Naive thymus-derived CD4-positive, alpha-beta T cell (primary cell): ENCODE results near the gene KLHL5. TPM values are rescaled to one million over a fixed set of nuclear protein-coding genes. Genes with fewer than 3 reads are reported as not detected.

ENCODE experiments used
- ATAC-seq: fragments of 150-1000 bp; cut with Tn5 transposase; 2 replicates; pipeline ENCODE4 v1.10.0; 2021; ENCODE audit warnings: mild to moderate bottlenecking, moderate library complexity
- CTCF ChIA-PET: fragments of 350-600 bp; sonication (Branson Sonifier 250); formaldehyde crosslinking; loops from one replicate; lab custom pipeline; 2021; ENCODE audit warnings: antibody characterized with exemption; lab: Charles Lee
- POLR2A ChIA-PET: fragments of 350-600 bp; sonication (Branson Sonifier 250); formaldehyde crosslinking; loops from one replicate; lab custom pipeline; 2021; ENCODE audit warnings: antibody characterized with exemption, inconsistent platforms; lab: Charles Lee
- DNase-seq, 9 donors: peaks; one replicate each; pipeline versions ENCODE4 v3.0.0 to v3.0.0-alpha.2; 2020 to 2022; ENCODE audit warnings: mixed read lengths in 1 of 9
- H3K27ac ChIP-seq: one replicate; pipeline ENCODE4 v1.7.0; 2013; ENCODE audit warnings: mild to moderate bottlenecking, low read depth, low read length, moderate library complexity
- H3K27me3 ChIP-seq, 2 donors: one replicate each; pipeline ENCODE4 v1.7.0; 2013; ENCODE audit warnings: low read length in 2 of 2, mild to moderate bottlenecking in 2 of 2, moderate library complexity in 2 of 2; ENCODE audit not compliant: control insufficient read depth in 2 of 2, insufficient read depth in 2 of 2
- H3K36me3 ChIP-seq, 3 experiments: 1 replicate in 2 of 3; 2 replicates in 1 of 3; pipeline ENCODE4 v1.7.0; 2013; ENCODE audit warnings: low read length in 3 of 3, mild to moderate bottlenecking in 3 of 3, moderate library complexity in 1 of 3; ENCODE audit not compliant: insufficient read depth in 3 of 3, control insufficient read depth in 2 of 3
- H3K4me1 ChIP-seq, 2 donors: one replicate each; pipeline ENCODE4 v1.7.0; 2013; ENCODE audit warnings: low read length in 2 of 2, mild to moderate bottlenecking in 2 of 2, moderate library complexity in 1 of 2; ENCODE audit not compliant: control insufficient read depth in 2 of 2, insufficient read depth in 2 of 2
- H3K4me3 ChIP-seq: 2 replicates; pipeline ENCODE4 v1.7.0; 2013; ENCODE audit warnings: mild to moderate bottlenecking, low read length
- H3K9me3 ChIP-seq, 3 experiments: 1 replicate in 2 of 3; 2 replicates in 1 of 3; pipeline ENCODE4 v1.7.0; 2013; ENCODE audit warnings: low read length in 3 of 3; ENCODE audit not compliant: control insufficient read depth in 2 of 3
- H3K27ac Mint-ChIP-seq, 9 donors: one replicate each; pipeline ENCODE4 v1.8.0; 2020 to 2022; ENCODE audit warnings: mixed read lengths in 9 of 9, mild to moderate bottlenecking in 8 of 9, moderate library complexity in 5 of 9, inconsistent platforms in 2 of 9
- H3K27me3 Mint-ChIP-seq, 5 donors: one replicate each; pipeline ENCODE4 v1.8.0; 2021 to 2022; ENCODE audit warnings: mixed read lengths in 5 of 5, mild to moderate bottlenecking in 1 of 5
- H3K36me3 Mint-ChIP-seq, 5 donors: one replicate each; pipeline ENCODE4 v1.8.0; 2020 to 2022; ENCODE audit warnings: mixed read lengths in 5 of 5, mild to moderate bottlenecking in 3 of 5, inconsistent platforms in 1 of 5
- H3K4me1 Mint-ChIP-seq, 7 donors: one replicate each; pipeline ENCODE4 v1.8.0; 2020 to 2022; ENCODE audit warnings: mixed read lengths in 7 of 7, mild to moderate bottlenecking in 3 of 7, inconsistent platforms in 1 of 7
- H3K4me3 Mint-ChIP-seq, 10 donors: one replicate each; pipeline ENCODE4 v1.8.0; 2020 to 2022; ENCODE audit warnings: mild to moderate bottlenecking in 10 of 10, mixed read lengths in 10 of 10, moderate library complexity in 6 of 10, inconsistent platforms in 2 of 10
- H3K9me3 Mint-ChIP-seq, 11 donors: one replicate each; pipeline ENCODE4 v1.8.0; 2020 to 2022; ENCODE audit warnings: mixed read lengths in 11 of 11, mild to moderate bottlenecking in 4 of 11, inconsistent platforms in 1 of 11, moderate library complexity in 1 of 11
- intact Hi-C, 2 donors: fragments of 100-400 bp; cut with micrococcal nuclease; formaldehyde crosslinking; loops; one replicate each; pipeline ENCODE4 v1.15.1; 2023
- polyA plus RNA-seq, 2 donors: library from polyadenylated mRNA; unstranded; fragments of 300-500 nt; fragmentation: Illumina TruSeq; gene quantifications; one replicate each; pipeline ENCODE4 v1.2.3, GENCODE V29; 2021
- total RNA-seq, 6 experiments: library from RNA in 5 of 6; stranded (reverse) in 5 of 6; gene quantifications; 1 replicate in 5 of 6; 2 replicates in 1 of 6; pipeline ENCODE4 v1.2.3 and lab custom pipeline; 2021 to 2026

The KLHL5 gene
- total RNA-seq, result 10 to 100 TPM; 17.8 to 56.7 (median 28.0) TPM
- polyA plus RNA-seq, result 1 to 10 TPM; 8.7 to 9.3 TPM
- total RNA-seq (lab: John Stamatoyannopoulos, UW), result 30.2 reads per million, percentile 60 among the genes with 10 or more reads in this experiment

- Mint-ChIP-seq H3K27ac (peak within 1 kb of the TSS in 4 of 9 donors; percentile 34 to 46 (median 46)), H3K9me3 (no peaks in the 10 kb centered on the region), H3K36me3 (peaks cover 0 to 14% (median 0%) of the 10 kb centered on the region in 5 donors), H3K4me3 (no peak within 1 kb of the TSS), H3K27me3 (no peaks in the 10 kb centered on the region), H3K4me1 (peaks cover 4 to 33% (median 28%) of the 10 kb centered on the region in 7 donors)
- intact Hi-C loops, result no loop called here
- POLR2A ChIA-PET, result no interaction called here
- no peaks in the 10 kb centered on the region for H3K27me3 ChIP-seq
- ATAC-seq (no peak), DNase-seq (no peak)
- H3K4me1 ChIP-seq, result peaks cover 0 to 5% of the 10 kb centered on the region in 2 donors
- H3K9me3 ChIP-seq, result no peaks in the 10 kb centered on the region
- H3K4me3 ChIP-seq, result no peak within 1 kb of the TSS
- H3K27ac ChIP-seq, result no peak within 1 kb of the TSS
- no peaks in the 10 kb centered on the region for H3K36me3 ChIP-seq
- CTCF ChIA-PET, result no interaction called here
Observed at GRCh38 chr4:39062094-39062769, at the start of gene KLHL5. KLHL5 (plus strand) TSS chr4:39062232; CDS start chr4:39062653, 421 bp downstream.

GRCh38 chr4:39014028-39014427 is 48.0 kb upstream of the KLHL5 start:
- Mint-ChIP-seq H3K27ac (peak overlapping the region in 3 of 9 donors; percentile 25 to 46 (median 28)), H3K4me3 (no peak overlapping the region), H3K9me3 (peaks cover 0 to 41% (median 20%) of the 10 kb centered on the region in 11 donors), H3K36me3 (peaks cover 4 to 72% (median 39%) of the 10 kb centered on the region in 5 donors), H3K4me1 (peaks cover 13 to 38% (median 16%) of the 10 kb centered on the region in 7 donors), H3K27me3 (no peaks in the 10 kb centered on the region)
- CTCF ChIA-PET, result interaction anchor here (0.7 kb wide), 1 partner anchor 11 kb away, joined by 4 read pairs; no protein-coding TSS in a partner anchor
- POLR2A ChIA-PET, result interaction anchor here (0.8 kb wide), 1 partner anchor 19 kb away, joined by 3 read pairs; no protein-coding TSS in a partner anchor
- ATAC-seq (no peak), DNase-seq (no peak)
- no peaks in the 10 kb centered on the region for H3K9me3 ChIP-seq
- H3K4me3 ChIP-seq, result no peak overlapping the region
- no peaks in the 10 kb centered on the region for H3K36me3 ChIP-seq
- H3K27ac ChIP-seq, result no peak overlapping the region
- H3K4me1 ChIP-seq, result no peaks in the 10 kb centered on the region
- intact Hi-C loops, result no loop called here
- H3K27me3 ChIP-seq, result no peaks in the 10 kb centered on the region

- Histone ChIP-seq H3K27me3 (no peaks in the 10 kb centered on the region), H3K27ac (no peak overlapping the region), H3K4me1 (no peaks in the 10 kb centered on the region), H3K36me3 (no peaks in the 10 kb centered on the region), H3K4me3 (no peak overlapping the region), H3K9me3 (no peaks in the 10 kb centered on the region)
- no peak for ATAC-seq
- H3K27ac Mint-ChIP-seq, result peak overlapping the region in 1 of 9 donors; percentile 28
- peaks cover 8 to 69% (median 41%) of the 10 kb centered on the region in 5 donors for H3K36me3 Mint-ChIP-seq
- intact Hi-C loops, result no loop called here
- ChIA-PET POLR2A (no interaction called here), CTCF (no interaction called here)
- no peak overlapping the region for H3K4me3 Mint-ChIP-seq
- H3K4me1 Mint-ChIP-seq, result peaks cover 0 to 29% (median 4%) of the 10 kb centered on the region in 7 donors
- peaks cover 3 to 35% (median 18%) of the 10 kb centered on the region in 11 donors for H3K9me3 Mint-ChIP-seq
- H3K27me3 Mint-ChIP-seq, result no peaks in the 10 kb centered on the region
- DNase-seq, result no peak
Observed at GRCh38 chr4:39020130-39020529, 41.9 kb upstream of the KLHL5 start.

- H3K4me1 ChIP-seq, result no peaks in the 10 kb centered on the region
- ATAC-seq (no peak), DNase-seq (no peak)
- Mint-ChIP-seq H3K4me1 (peaks cover 0 to 31% (median 8%) of the 10 kb centered on the region in 7 donors), H3K36me3 (peaks cover 6 to 66% (median 30%) of the 10 kb centered on the region in 5 donors), H3K4me3 (no peak overlapping the region), H3K27ac (no peak overlapping the region), H3K9me3 (peaks cover 0 to 22% (median 8%) of the 10 kb centered on the region in 11 donors), H3K27me3 (no peaks in the 10 kb centered on the region)
- ChIA-PET POLR2A (no interaction called here), CTCF (no interaction called here)
- intact Hi-C loops, result no loop called here
- H3K27ac ChIP-seq, result no peak overlapping the region
- H3K36me3 ChIP-seq, result no peaks in the 10 kb centered on the region
- H3K4me3 ChIP-seq, result no peak overlapping the region
- no peaks in the 10 kb centered on the region for H3K9me3 ChIP-seq
- no peaks in the 10 kb centered on the region for H3K27me3 ChIP-seq
Observed at GRCh38 chr4:39021631-39022030, 40.4 kb upstream of the KLHL5 start.

- Histone ChIP-seq H3K27ac (no peak overlapping the region), H3K36me3 (no peaks in the 10 kb centered on the region), H3K27me3 (no peaks in the 10 kb centered on the region), H3K4me3 (no peak overlapping the region), H3K9me3 (no peaks in the 10 kb centered on the region), H3K4me1 (peaks cover 2% of the 10 kb centered on the region in 2 donors)
- Mint-ChIP-seq H3K4me3 (no peak overlapping the region), H3K36me3 (peaks cover 4 to 64% (median 27%) of the 10 kb centered on the region in 5 donors), H3K27me3 (no peaks in the 10 kb centered on the region), H3K27ac (no peak overlapping the region), H3K4me1 (peaks cover 3 to 30% (median 10%) of the 10 kb centered on the region in 7 donors), H3K9me3 (peaks cover 0 to 20% (median 7%) of the 10 kb centered on the region in 11 donors)
- ChIA-PET CTCF (no interaction called here), POLR2A (no interaction called here)
- no peak for ATAC-seq
- intact Hi-C loops, result no loop called here
- no peak for DNase-seq
Observed at GRCh38 chr4:39022241-39022640, 39.8 kb upstream of the KLHL5 start.

- Mint-ChIP-seq H3K36me3 (peaks cover 4 to 57% (median 20%) of the 10 kb centered on the region in 5 donors), H3K4me3 (no peak overlapping the region), H3K27me3 (no peaks in the 10 kb centered on the region), H3K9me3 (peaks cover 0 to 13% (median 5%) of the 10 kb centered on the region in 11 donors), H3K4me1 (peaks cover 6 to 31% (median 13%) of the 10 kb centered on the region in 7 donors), H3K27ac (peak overlapping the region in 1 of 9 donors; percentile 73)
- Histone ChIP-seq H3K27me3 (no peaks in the 10 kb centered on the region), H3K4me3 (no peak overlapping the region), H3K9me3 (no peaks in the 10 kb centered on the region), H3K36me3 (no peaks in the 10 kb centered on the region), H3K27ac (no peak overlapping the region), H3K4me1 (peaks cover 10 to 11% of the 10 kb centered on the region in 2 donors)
- no peak for DNase-seq
- POLR2A ChIA-PET, result interaction anchor here (1.6 kb wide), 1 partner anchor 21 kb away, joined by 4 read pairs; no protein-coding TSS in a partner anchor
- ATAC-seq, result no peak
- intact Hi-C loops, result no loop called here
- CTCF ChIA-PET, result no interaction called here
Observed at GRCh38 chr4:39023059-39023458, 39.0 kb upstream of the KLHL5 start.
